ENCODE measurements around the gene MTURN. TPM values are rescaled to one million over a fixed set of nuclear protein-coding genes. Genes with fewer than 3 reads are reported as not detected.
A peak's percentile ranks its signal among the peaks of the same experiment; 100 is the strongest.

MTURN gene
- total and polyA plus RNA-seq, 10 of the 15 experiments (the other 5 are each of a cell fraction or from before 2014, with no cell fraction given), result 0.52 to 5.0 (median 3.3) TPM

DNA sequence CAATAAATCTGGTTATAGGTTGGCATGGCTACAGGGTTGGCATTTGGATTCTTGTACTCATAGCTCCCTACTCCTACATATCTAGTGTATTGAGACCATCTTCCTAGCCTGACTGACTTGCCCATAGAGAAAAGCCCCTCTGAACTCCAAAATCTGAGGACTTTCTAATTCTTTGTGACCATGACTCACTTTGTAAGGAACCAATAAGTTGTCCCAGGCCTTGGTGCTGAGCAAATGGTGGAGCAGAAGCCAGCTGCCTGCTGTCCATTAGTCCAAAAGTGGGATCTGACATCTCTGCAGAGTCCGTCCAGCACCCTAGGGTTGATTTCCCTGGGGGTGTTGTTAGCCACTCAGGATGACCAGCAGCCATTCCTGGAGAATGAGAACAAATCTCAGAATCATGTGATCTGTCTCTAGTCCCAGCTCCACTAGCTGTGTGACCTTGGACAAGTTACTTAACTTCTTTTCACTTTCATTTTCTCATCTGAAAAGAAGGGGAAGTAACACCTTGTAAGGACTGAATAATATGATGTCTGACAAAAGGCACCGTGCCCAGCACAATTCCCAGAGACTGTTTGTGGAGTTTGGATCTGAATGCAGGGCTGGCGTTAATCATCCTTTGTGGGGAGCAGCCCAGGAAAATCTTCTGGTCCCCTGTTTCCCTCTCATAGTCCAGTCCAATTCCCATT lies 44.1 kb downstream of the MTURN start:
- ATAC-seq (peak; percentile 90), DNase-seq (ENCODE audit: low read depth, low spot score) (peak; percentile 61), FAIRE-seq (no peak)
- in situ Hi-C loops (cut with MboI) (no loop called here), intact Hi-C loops (cut with micrococcal nuclease; ENCODE audit: unreplicated experiment) (loop anchor here (5.0 kb wide), 2 partner anchors 33 to 268 kb away; no protein-coding TSS in a partner anchor)
- no peaks in the 10 kb centered on the region for H3K36me3 ChIP-seq (ENCODE audit: control insufficient read depth in 2 of 2, insufficient read depth in 2 of 2, low read length in 1 of 2)
- H3K4me3 ChIP-seq, result peak overlapping the region; percentile 45
- no peaks in the 10 kb centered on the region for H3K9me3 ChIP-seq (replicated peaks; ENCODE audit: control insufficient read depth, insufficient read depth, low read length)
- H3K27me3 ChIP-seq (replicated peaks in 1 of 2; ENCODE audit: control insufficient read depth in 2 of 2, insufficient read depth in 2 of 2, low read length in 1 of 2), result no peaks in the 10 kb centered on the region
- POLR2A ChIA-PET, result interaction anchor here (0.6 to 2.2 kb wide), 13 partner anchors 12 to 144 kb away, joined by 3 to 6 read pairs (median 3); no protein-coding TSS in a partner anchor
- BruUV-seq (replicated peaks), result TSS peak; percentile 90
- H3K4me1 ChIP-seq (ENCODE audit: control insufficient read depth, insufficient read depth, low read length), result peaks cover 25% of the 10 kb centered on the region
- H2AFZ ChIP-seq (ENCODE audit: control insufficient read depth, low read depth, low read length), result peak overlapping the region; percentile 90
- peak overlapping the region; percentile 81 for H3K4me2 ChIP-seq (ENCODE audit: control insufficient read depth, insufficient read depth)
- no peaks in the 10 kb centered on the region for H4K20me1 ChIP-seq (ENCODE audit: control insufficient read depth, insufficient read depth)
- SMC1A ChIA-PET (ENCODE audit: uncharacterized antibody, unreplicated experiment), result interaction anchor here (0.8 to 11.2 kb wide), 21 partner anchors 9 to 152 kb away, joined by 3 to 87 read pairs (median 8); no protein-coding TSS in a partner anchor
- H3K79me2 ChIP-seq (ENCODE audit: control insufficient read depth, insufficient read depth, low read length), result no peaks in the 10 kb centered on the region
- H3K9ac ChIP-seq (ENCODE audit: control insufficient read depth, insufficient read depth, low read length), result peak overlapping the region; percentile 68
- RAD21 ChIA-PET (ENCODE audit: unreplicated experiment), result interaction anchor here (0.7 to 7.5 kb wide), 26 partner anchors 8 to 172 kb away, joined by 3 to 75 read pairs (median 4); partner anchors contain the start of gene ZNRF2
- peak overlapping the region; percentile 87 for H3K27ac ChIP-seq (ENCODE audit: control insufficient read depth, insufficient read depth)
- WGBS (ENCODE audit: insufficient coverage, insufficient replicate concordance, low lambda C conversion rate, missing lambda C conversion rate), result 13% methylated on average over 3 of the region's 3 CpGs
- CTCF ChIA-PET, result interaction anchor here (1.0 to 10.4 kb wide), 15 partner anchors 12 to 152 kb away, joined by 3 to 78 read pairs (median 7); no protein-coding TSS in a partner anchor
- no peak for TF ChIP-seq FOS (IDR thresholded peaks at IDR 0.05; ENCODE audit: borderline replicate concordance, extremely low read depth, insufficient read length)
- TF ChIP-seq NR2F1 (conservative IDR thresholded peaks at IDR 0.05), result 0 out of 2 replicates have a peak, but pooled peaks have one; percentile 17
- TF ChIP-seq, protein P1, sequence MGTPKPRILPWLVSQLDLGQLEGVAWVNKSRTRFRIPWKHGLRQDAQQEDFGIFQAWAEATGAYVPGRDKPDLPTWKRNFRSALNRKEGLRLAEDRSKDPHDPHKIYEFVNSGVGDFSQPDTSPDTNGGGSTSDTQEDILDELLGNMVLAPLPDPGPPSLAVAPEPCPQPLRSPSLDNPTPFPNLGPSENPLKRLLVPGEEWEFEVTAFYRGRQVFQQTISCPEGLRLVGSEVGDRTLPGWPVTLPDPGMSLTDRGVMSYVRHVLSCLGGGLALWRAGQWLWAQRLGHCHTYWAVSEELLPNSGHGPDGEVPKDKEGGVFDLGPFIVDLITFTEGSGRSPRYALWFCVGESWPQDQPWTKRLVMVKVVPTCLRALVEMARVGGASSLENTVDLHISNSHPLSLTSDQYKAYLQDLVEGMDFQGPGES (IDR thresholded peaks at IDR 0.05), result no peak
- TF ChIP-seq RAD51 (IDR thresholded peaks at IDR 0.05), result peak; percentile 88
- TF ChIP-seq MTA2 (IDR thresholded peaks at IDR 0.05; ENCODE audit: low read depth), result peak; percentile 37; the same call in 1 of the 2 replicates
- no peak for TF ChIP-seq ZNF24 (IDR thresholded peaks at IDR 0.05)
- TF ChIP-seq SIX5 (IDR thresholded peaks at IDR 0.05; ENCODE audit: low read depth, low read length, severe bottlenecking), result no peak
- peak; percentile 55 for TF ChIP-seq ATF7 (IDR thresholded peaks at IDR 0.05; ENCODE audit: low read depth)
- TF ChIP-seq, protein P2, sequence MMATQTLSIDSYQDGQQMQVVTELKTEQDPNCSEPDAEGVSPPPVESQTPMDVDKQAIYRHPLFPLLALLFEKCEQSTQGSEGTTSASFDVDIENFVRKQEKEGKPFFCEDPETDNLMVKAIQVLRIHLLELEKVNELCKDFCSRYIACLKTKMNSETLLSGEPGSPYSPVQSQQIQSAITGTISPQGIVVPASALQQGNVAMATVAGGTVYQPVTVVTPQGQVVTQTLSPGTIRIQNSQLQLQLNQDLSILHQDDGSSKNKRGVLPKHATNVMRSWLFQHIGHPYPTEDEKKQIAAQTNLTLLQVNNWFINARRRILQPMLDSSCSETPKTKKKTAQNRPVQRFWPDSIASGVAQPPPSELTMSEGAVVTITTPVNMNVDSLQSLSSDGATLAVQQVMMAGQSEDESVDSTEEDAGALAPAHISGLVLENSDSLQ (IDR thresholded peaks at IDR 0.05), result 0 out of 2 replicates have a peak, but pooled peaks have one; percentile 6
- TF ChIP-seq, protein P3, sequence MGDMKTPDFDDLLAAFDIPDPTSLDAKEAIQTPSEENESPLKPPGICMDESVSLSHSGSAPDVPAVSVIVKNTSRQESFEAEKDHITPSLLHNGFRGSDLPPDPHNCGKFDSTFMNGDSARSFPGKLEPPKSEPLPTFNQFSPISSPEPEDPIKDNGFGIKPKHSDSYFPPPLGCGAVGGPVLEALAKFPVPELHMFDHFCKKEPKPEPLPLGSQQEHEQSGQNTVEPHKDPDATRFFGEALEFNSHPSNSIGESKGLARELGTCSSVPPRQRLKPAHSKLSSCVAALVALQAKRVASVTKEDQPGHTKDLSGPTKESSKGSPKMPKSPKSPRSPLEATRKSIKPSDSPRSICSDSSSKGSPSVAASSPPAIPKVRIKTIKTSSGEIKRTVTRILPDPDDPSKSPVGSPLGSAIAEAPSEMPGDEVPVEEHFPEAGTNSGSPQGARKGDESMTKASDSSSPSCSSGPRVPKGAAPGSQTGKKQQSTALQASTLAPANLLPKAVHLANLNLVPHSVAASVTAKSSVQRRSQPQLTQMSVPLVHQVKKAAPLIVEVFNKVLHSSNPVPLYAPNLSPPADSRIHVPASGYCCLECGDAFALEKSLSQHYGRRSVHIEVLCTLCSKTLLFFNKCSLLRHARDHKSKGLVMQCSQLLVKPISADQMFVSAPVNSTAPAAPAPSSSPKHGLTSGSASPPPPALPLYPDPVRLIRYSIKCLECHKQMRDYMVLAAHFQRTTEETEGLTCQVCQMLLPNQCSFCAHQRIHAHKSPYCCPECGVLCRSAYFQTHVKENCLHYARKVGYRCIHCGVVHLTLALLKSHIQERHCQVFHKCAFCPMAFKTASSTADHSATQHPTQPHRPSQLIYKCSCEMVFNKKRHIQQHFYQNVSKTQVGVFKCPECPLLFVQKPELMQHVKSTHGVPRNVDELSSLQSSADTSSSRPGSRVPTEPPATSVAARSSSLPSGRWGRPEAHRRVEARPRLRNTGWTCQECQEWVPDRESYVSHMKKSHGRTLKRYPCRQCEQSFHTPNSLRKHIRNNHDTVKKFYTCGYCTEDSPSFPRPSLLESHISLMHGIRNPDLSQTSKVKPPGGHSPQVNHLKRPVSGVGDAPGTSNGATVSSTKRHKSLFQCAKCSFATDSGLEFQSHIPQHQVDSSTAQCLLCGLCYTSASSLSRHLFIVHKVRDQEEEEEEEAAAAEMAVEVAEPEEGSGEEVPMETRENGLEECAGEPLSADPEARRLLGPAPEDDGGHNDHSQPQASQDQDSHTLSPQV (IDR thresholded peaks at IDR 0.05), result peak; percentile 90
- TF ChIP-seq, protein P4, sequence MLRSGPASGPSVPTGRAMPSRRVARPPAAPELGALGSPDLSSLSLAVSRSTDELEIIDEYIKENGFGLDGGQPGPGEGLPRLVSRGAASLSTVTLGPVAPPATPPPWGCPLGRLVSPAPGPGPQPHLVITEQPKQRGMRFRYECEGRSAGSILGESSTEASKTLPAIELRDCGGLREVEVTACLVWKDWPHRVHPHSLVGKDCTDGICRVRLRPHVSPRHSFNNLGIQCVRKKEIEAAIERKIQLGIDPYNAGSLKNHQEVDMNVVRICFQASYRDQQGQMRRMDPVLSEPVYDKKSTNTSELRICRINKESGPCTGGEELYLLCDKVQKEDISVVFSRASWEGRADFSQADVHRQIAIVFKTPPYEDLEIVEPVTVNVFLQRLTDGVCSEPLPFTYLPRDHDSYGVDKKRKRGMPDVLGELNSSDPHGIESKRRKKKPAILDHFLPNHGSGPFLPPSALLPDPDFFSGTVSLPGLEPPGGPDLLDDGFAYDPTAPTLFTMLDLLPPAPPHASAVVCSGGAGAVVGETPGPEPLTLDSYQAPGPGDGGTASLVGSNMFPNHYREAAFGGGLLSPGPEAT (IDR thresholded peaks at IDR 0.05; ENCODE audit: low read depth), result peak; percentile 36
- TF ChIP-seq ESRRA (IDR thresholded peaks at IDR 0.05; ENCODE audit: low read length), result peak; percentile 81; the same call in 1 of the 2 replicates
- TF ChIP-seq IKZF1 (conservative IDR thresholded peaks at IDR 0.05), result peak; percentile 66; the same call in 1 of the 2 replicates
- peak; percentile 57; the same call in 1 of the 2 replicates for TF ChIP-seq YY1 (IDR thresholded peaks at IDR 0.05; ENCODE audit: low read depth, low read length)
- no peak for TF ChIP-seq CBX3 (IDR thresholded peaks at IDR 0.05; ENCODE audit: borderline replicate concordance, low read depth)
- TF ChIP-seq DPF2 (IDR thresholded peaks at IDR 0.05), result 0 out of 2 replicates have a peak, but pooled peaks have one; percentile 51

All from GM12878 (cell line).